HG02840 (cell line): Measurements from ENCODE around the gene COX4I2.
"Not testable (repeated sequence)": the region's sequence is repeated elsewhere in the genome, so short reads cannot be mapped to it uniquely, and the experiment has no call there.

Experiments
- ATAC-seq: cut with Tn5 transposase; IDR thresholded peaks from one replicate; pipeline ENCODE4 v1.9.1; 2021; ENCODE audit warnings: mild to moderate bottlenecking, moderate library complexity, moderate number of reproducible peaks; ENCODE audit not compliant: unreplicated experiment, low FRiP score

Gene COX4I2

GRCh38 chr20:31606804-31607639 is 30.7 kb upstream of the COX4I2 start:
- no peak for ATAC-seq

GRCh38 chr20:31607640-31608250 is 30.0 kb upstream of the COX4I2 start:
- no peak for ATAC-seq

- ATAC-seq = no peak
These were observed 29.3 kb upstream of the COX4I2 start for GRCh38 chr20:31608251-31608945.

- ATAC-seq = not testable (repeated sequence)
These were observed 25.5 kb upstream of the COX4I2 start for GRCh38 chr20:31612271-31612640.

- ATAC-seq = no peak
These were observed 22.3 kb upstream of the COX4I2 start for GRCh38 chr20:31615416-31615815.

GRCh38 chr20:31617432-31618104 is 20.1 kb upstream of the COX4I2 start:
- ATAC-seq = no peak

GRCh38 chr20:31620246-31620645 is 17.5 kb upstream of the COX4I2 start:
- ATAC-seq = no peak

- not testable (repeated sequence) for ATAC-seq
These were observed 14.6 kb upstream of the COX4I2 start for GRCh38 chr20:31623123-31623505.

GRCh38 chr20:31626534-31626933 is 11.2 kb upstream of the COX4I2 start:
- not testable (repeated sequence) for ATAC-seq

GRCh38 chr20:31628057-31628456 is 9.7 kb upstream of the COX4I2 start:
- not testable (repeated sequence) for ATAC-seq

- ATAC-seq = no peak
These were observed 7.4 kb upstream of the COX4I2 start for GRCh38 chr20:31630187-31630790.

GRCh38 chr20:31632548-31633338 is 5.0 kb upstream of the COX4I2 start:
- ATAC-seq = no peak

GRCh38 chr20:31633339-31633914 is 4.3 kb upstream of the COX4I2 start:
- no peak for ATAC-seq

GRCh38 chr20:31638317-31638716 is 605 bp downstream of the COX4I2 start:
- no peak for ATAC-seq

- ATAC-seq = no peak
These were observed 1.1 kb downstream of the COX4I2 start for GRCh38 chr20:31638816-31639215.

GRCh38 chr20:31640259-31640658 is 2.5 kb downstream of the COX4I2 start:
- no peak for ATAC-seq

GRCh38 chr20:31641391-31641790 is 3.7 kb downstream of the COX4I2 start:
- no peak for ATAC-seq

- no peak for ATAC-seq
These were observed 5.1 kb downstream of the COX4I2 start for GRCh38 chr20:31642837-31643236.

- ATAC-seq = no peak
These were observed 5.8 kb downstream of the COX4I2 start for GRCh38 chr20:31643522-31643921.
